Adrenal gland (tissue), 12 donors: ENCODE results near the gene RHOBTB3. TPM values are rescaled to one million over a fixed set of nuclear protein-coding genes. Genes with fewer than 3 reads are reported as not detected.

Source experiments
- DNase-seq, 7 donors: peaks; one replicate each; pipeline ENCODE4 v3.0.0-alpha.2; 2019 to 2020
- H3K27ac ChIP-seq, 5 donors: fragments of 200-600 bp; sonication (generic) in 4 of 5; 1 replicate in 3 of 5; 2 replicates in 2 of 5; pipeline versions ENCODE4 v1.5.1 to v1.8.0; 2016 to 2020; ENCODE audit warnings: mild to moderate bottlenecking in 1 of 5
- H3K27me3 ChIP-seq: fragments of 200-600 bp; 2 replicates; pipeline ENCODE4 v1.8.0; 2021
- H3K36me3 ChIP-seq, 2 donors: fragments of 200-600 bp; replicated peaks in 1 of 2; 1 replicate in 1 of 2; 2 replicates in 1 of 2; pipeline versions ENCODE4 v1.5.1 to v1.8.0; 2018 to 2022
- H3K4me1 ChIP-seq, 2 donors: fragments of 200-600 bp; replicated peaks in 1 of 2; 1 replicate in 1 of 2; 2 replicates in 1 of 2; pipeline versions ENCODE4 v1.5.1 to v1.8.0; 2018 to 2021
- H3K4me3 ChIP-seq, 4 donors: fragments of 200-600 bp; sonication (generic) in 3 of 4; one replicate each; pipeline ENCODE4 v1.5.1; 2016 to 2018
- H3K9me3 ChIP-seq, 3 donors: fragments of 200-600 bp; sonication (generic) in 1 of 3; replicated peaks in 1 of 3; 1 replicate in 2 of 3; 2 replicates in 1 of 3; pipeline versions ENCODE4 v1.5.1 to v1.8.0; 2016 to 2021
- CTCF ChIP-seq, 6 experiments: fragments of 450-650 bp in 4 of 6; fragments of 200-600 bp in 2 of 6; sonication (generic) in 1 of 6; IDR thresholded peaks; 1 replicate in 5 of 6; 2 replicates in 1 of 6; pipeline versions ENCODE4 v1.5.1 to v1.8.0; 2016 to 2021; ENCODE audit warnings: antibody characterized with exemption in 6 of 6, mild to moderate bottlenecking in 2 of 6, moderate library complexity in 1 of 6
- POLR2A ChIP-seq, 2 donors: fragments of 450-650 bp; IDR thresholded peaks; one replicate each; pipeline ENCODE4 v1.6.1; 2017; ENCODE audit warnings: antibody characterized with exemption in 2 of 2, mild to moderate bottlenecking in 2 of 2, moderate library complexity in 1 of 2
- WGBS, 4 donors: extraction: QIAGEN DNeasy Blood & Tissue Kit in 2 of 4; methylation state at CpG; one replicate each; pipeline versions ENCODE4 v1.1.5 to v1.1.7; 2013 to 2017; 5-methylcytosine and 5-hydroxymethylcytosine counted together
- intact Hi-C, 2 donors: fragments of 100-400 bp; cut with DNase I; formaldehyde crosslinking; loops; one replicate each; pipeline versions ENCODE4 v1.14.1 to v1.15.0; 2022 to 2023
- polyA plus RNA-seq, 3 donors: library from polyadenylated mRNA; stranded (reverse); fragments of 200-250 nt in 2 of 3; fragments of 350-450 nt in 1 of 3; fragmentation: Illumina TruSeq in 1 of 3; extraction: RNeasy Lipid Tissue Mini Kit (QIAGEN cat#74804) in 1 of 3; gene quantifications; one replicate each; pipeline ENCODE4 v1.2.3, GENCODE V29; 2013 to 2014
- total RNA-seq, 9 donors: library from RNA; depleted of rRNA in 4 of 9; stranded (reverse); fragments of >200 nt in 4 of 9; fragments of 120-200 nt in 1 of 9; fragmentation: NEBNext Ultra II Directional in 1 of 9; extraction: Animal tissue kit (Norgen Biotek cat#: 25700) in 1 of 9; gene quantifications; one replicate each; pipeline versions ENCODE4 v1.1.0 to v1.2.4, GENCODE V29; 2013 to 2023
- donor health status: healthy with polysubstance abuse.
- donor health status: Bipolar disorder and iron deficiency.
- donor health status: DM: yes; HTN: yes; CAD: no.
- donor health status: DM: no; HTN: no; CAD: no.
- donor health status: DM: no; HTN: no; CAD: no.
- donor health status: DM: yes; HTN: yes; CAD: no.

The RHOBTB3 gene
- total and polyA plus RNA-seq, 12 donors = 23.9 to 258 (median 108) TPM

GRCh38 chr5:95759634-95760033, 28.5 kb downstream of the RHOBTB3 start:
- WGBS, 4 donors = 36 to 49% (median 41%) methylated on average over 2 of the region's 2 CpGs
- Histone ChIP-seq H3K4me1 (peaks cover 0 to 41% of the 10 kb centered on the region in 2 donors), H3K9me3 (no peaks in the 10 kb centered on the region), H3K36me3 (peaks cover 0 to 23% of the 10 kb centered on the region in 2 donors), H3K4me3 (no peak overlapping the region), H3K27me3 (no peaks in the 10 kb centered on the region), H3K27ac (peak overlapping the region in 2 of 5 donors; percentile 46 to 71)
- intact Hi-C loops = loop anchor here (10.0 kb wide), 2 partner anchors 95 to 105 kb away; no protein-coding TSS in a partner anchor
- DNase-seq = no peak
- TF ChIP-seq POLR2A (IDR thresholded peaks at IDR 0.05) = no peak
- no peak for TF ChIP-seq CTCF (IDR thresholded peaks at IDR 0.05)

GRCh38 chr5:95760273-95761191, 29.4 kb downstream of the RHOBTB3 start:
- Histone ChIP-seq H3K27ac (peak overlapping the region in 4 of 5 donors; percentile 11 to 71 (median 54)), H3K9me3 (no peaks in the 10 kb centered on the region), H3K27me3 (no peaks in the 10 kb centered on the region), H3K36me3 (peaks cover 0 to 17% of the 10 kb centered on the region in 2 donors), H3K4me3 (no peak overlapping the region), H3K4me1 (peaks cover 0 to 41% of the 10 kb centered on the region in 2 donors)
- 56 to 68% (median 58%) methylated on average over 3 of the region's 3 CpGs for WGBS, 4 donors
- no peak for DNase-seq
- intact Hi-C loops = loop anchor here in 1 of 2 donors (10.0 kb wide), 1 partner anchor 96 kb away; no protein-coding TSS in a partner anchor
- TF ChIP-seq POLR2A (IDR thresholded peaks at IDR 0.05) = no peak
- no peak for TF ChIP-seq CTCF (IDR thresholded peaks at IDR 0.05)

DNA sequence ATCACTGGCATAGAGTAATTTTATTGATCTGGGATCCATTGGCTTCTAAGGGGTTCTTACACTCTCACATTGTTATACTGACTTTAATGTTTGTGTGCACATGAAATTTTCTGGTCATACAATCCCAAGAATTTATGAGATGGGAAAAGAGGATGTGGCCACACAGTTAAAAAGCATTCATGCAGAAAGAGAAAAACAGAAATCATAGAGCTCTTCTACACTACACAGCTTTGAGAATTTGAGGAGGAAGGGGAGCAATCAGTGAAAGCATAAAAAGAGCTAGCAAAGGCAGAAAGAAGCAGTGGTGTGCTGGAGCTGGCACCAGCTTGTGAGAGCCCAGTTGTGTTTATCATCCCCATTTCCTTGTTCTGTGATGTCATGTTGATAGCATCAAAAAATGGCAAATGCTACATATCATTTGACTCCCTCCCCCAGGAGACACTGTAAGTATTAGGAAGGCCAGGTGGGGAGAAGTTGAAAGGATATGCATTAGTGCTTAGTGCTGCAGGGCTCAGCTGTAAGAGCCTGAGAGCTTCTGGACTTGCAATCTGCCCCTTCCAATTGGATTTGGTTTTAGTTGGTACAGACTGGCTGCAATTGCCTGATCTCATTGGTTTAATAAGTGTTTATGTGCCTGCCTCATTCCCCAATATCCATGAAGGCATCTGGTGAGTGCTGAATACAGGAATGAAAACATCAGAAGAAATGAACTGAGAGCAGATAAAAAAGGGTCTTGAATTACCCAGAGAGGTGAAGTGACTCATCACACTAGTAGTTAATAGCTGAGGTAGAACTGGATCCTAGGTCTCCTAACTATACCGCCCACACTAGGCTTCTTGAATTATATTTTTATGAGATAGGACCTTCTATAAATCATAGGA, 30.9 kb downstream of the RHOBTB3 start:
- H3K36me3 ChIP-seq = peaks cover 0 to 9% of the 10 kb centered on the region in 2 donors
- no peak overlapping the region for H3K4me3 ChIP-seq
- H3K27me3 ChIP-seq = no peaks in the 10 kb centered on the region
- peak overlapping the region in 2 of 5 donors; percentile 3 to 42 for H3K27ac ChIP-seq
- intact Hi-C loops = loop anchor here in 1 of 2 donors (10.0 kb wide), 1 partner anchor 97 kb away; no protein-coding TSS in a partner anchor
- TF ChIP-seq POLR2A (IDR thresholded peaks at IDR 0.05) = no peak
- TF ChIP-seq CTCF (IDR thresholded peaks at IDR 0.05) = no peak
- H3K4me1 ChIP-seq = peaks cover 0 to 41% of the 10 kb centered on the region in 2 donors
- 52 to 75% (median 67%) methylated on average over 1 of the region's 1 CpG for WGBS, 4 donors
- no peak for DNase-seq
- no peaks in the 10 kb centered on the region for H3K9me3 ChIP-seq
